PFSK-1 (cell line): ENCODE results near the gene KIRREL3.

Source experiments
- FOXP2 ChIP-seq: optimal IDR thresholded peaks from 2 replicates; pipeline ENCODE3; 2011; ENCODE audit warnings: borderline replicate concordance, control low read depth, inconsistent platforms; ENCODE audit not compliant: insufficient read depth; ENCODE audit errors: extremely low read length, extremely low read depth
- POLR2AphosphoS5 ChIP-seq: IDR thresholded peaks from 2 replicates; pipeline ENCODE4 v1.6.1; 2012; ENCODE audit warnings: low read depth, mild to moderate bottlenecking, control low read depth, low read length, moderate library complexity
- REST ChIP-seq, 2 experiments: IDR thresholded peaks; 2 replicates each; pipeline versions ENCODE4 v1.6.1 to v1.8.0; 2011 to 2012; ENCODE audit warnings: low read depth in 2 of 2, low read length in 2 of 2, control low read depth in 1 of 2, inconsistent platforms in 1 of 2, mild to moderate bottlenecking in 1 of 2, moderate library complexity in 1 of 2; ENCODE audit not compliant: insufficient read depth in 1 of 2
- SIN3A ChIP-seq: IDR thresholded peaks from 2 replicates; pipeline ENCODE4 v1.6.1; 2012; ENCODE audit warnings: mild to moderate bottlenecking, low read length, moderate library complexity, borderline replicate concordance; ENCODE audit not compliant: insufficient read depth
- TAF1 ChIP-seq: IDR thresholded peaks from 2 replicates; pipeline ENCODE4 v1.6.1; 2012; ENCODE audit warnings: low read length, control low read depth, borderline replicate concordance; ENCODE audit not compliant: insufficient read depth

The KIRREL3 gene

GRCh38 chr11:126744699-126745098 is 255.9 kb downstream of the KIRREL3 start:
- TF ChIP-seq REST (IDR thresholded peaks at IDR 0.05; ENCODE audit: insufficient read depth in 1 of 2, low read depth in 2 of 2, low read length in 2 of 2) (no peak), SIN3A (no peak), POLR2AphosphoS5 (no peak), FOXP2 (no peak), TAF1 (no peak)

- TF ChIP-seq FOXP2 (no peak), POLR2AphosphoS5 (no peak), TAF1 (no peak), REST (IDR thresholded peaks at IDR 0.05; ENCODE audit: insufficient read depth in 1 of 2, low read depth in 2 of 2, low read length in 2 of 2) (no peak), SIN3A (no peak)
Observed at GRCh38 chr11:126743628-126744027, 256.9 kb downstream of the KIRREL3 start.

GRCh38 chr11:126742582-126742981 is 258.0 kb downstream of the KIRREL3 start:
- TF ChIP-seq REST (IDR thresholded peaks at IDR 0.05; ENCODE audit: insufficient read depth in 1 of 2, low read depth in 2 of 2, low read length in 2 of 2) (no peak), SIN3A (no peak), POLR2AphosphoS5 (no peak), TAF1 (no peak), FOXP2 (no peak)

- no peak for TF ChIP-seq SIN3A
Observed at GRCh38 chr11:126740846-126741245, 259.7 kb downstream of the KIRREL3 start.

- no peak for TF ChIP-seq POLR2AphosphoS5
- TF ChIP-seq FOXP2, result no peak
- no peak for TF ChIP-seq TAF1
Observed at GRCh38 chr11:126739499-126740145, 260.9 kb downstream of the KIRREL3 start.

GRCh38 chr11:126738295-126739031 is 262.1 kb downstream of the KIRREL3 start:
- TF ChIP-seq TAF1 (no peak), POLR2AphosphoS5 (no peak), FOXP2 (no peak), REST (IDR thresholded peaks at IDR 0.05; ENCODE audit: insufficient read depth in 1 of 2, low read depth in 2 of 2, low read length in 2 of 2) (no peak), SIN3A (no peak)
